Heart left ventricle (tissue), 13 donors: ENCODE measurements around the gene CDX1.

Experiments
- POLR2A ChIP-seq, 2 donors: fragments of 450-650 bp; IDR thresholded peaks; one replicate each; pipeline ENCODE4 v1.6.1; 2017; ENCODE audit warnings: antibody characterized with exemption in 2 of 2, mild to moderate bottlenecking in 2 of 2, moderate library complexity in 2 of 2
- TF ChIP-seq, protein P1 (sequence below), 12 donors: fragments of 200-600 bp; sonication (generic) in 4 of 12; IDR thresholded peaks; one replicate each; pipeline versions ENCODE4 v1.5.0 to v1.8.0; 2018 to 2022; ENCODE audit warnings: antibody characterized with exemption in 12 of 12, mild to moderate bottlenecking in 5 of 12
- donor health status: ischemic (EF 13 %, LVEDD 7.1; RV severe dilation, severe dysfunction).
- donor health status: DM: no; HTN: yes; CAD: no.
- donor health status: DM: no; HTN: no; CAD: no.
- donor health status: ischemic (EF 25% LVEDD 6.9; RV normal size, moderate dysfunction).
- donor health status: ischemic (EF 25% LVEDD 5.7; RV mildly dilated, moderate dysfunction).
- donor health status: ischemic (EF 35%, LVEDD 5.7; RV mildly dilated, moderate dysfunction).
- donor health status: nonischemic (EF 11% LVEDD 7.7; RV severe dilation, severe dysfunction).
- donor health status: DM: yes; HTN: yes; CAD: no.
- donor health status: PGD.
- donor health status: ischemic (EF 29% LVEDD 5.4; RV normal size, mild dysfunction).
- donor health status: nonischemic (EF 23%, LVEDD 6.1; RV moderate dilation, normal function).

DNA sequence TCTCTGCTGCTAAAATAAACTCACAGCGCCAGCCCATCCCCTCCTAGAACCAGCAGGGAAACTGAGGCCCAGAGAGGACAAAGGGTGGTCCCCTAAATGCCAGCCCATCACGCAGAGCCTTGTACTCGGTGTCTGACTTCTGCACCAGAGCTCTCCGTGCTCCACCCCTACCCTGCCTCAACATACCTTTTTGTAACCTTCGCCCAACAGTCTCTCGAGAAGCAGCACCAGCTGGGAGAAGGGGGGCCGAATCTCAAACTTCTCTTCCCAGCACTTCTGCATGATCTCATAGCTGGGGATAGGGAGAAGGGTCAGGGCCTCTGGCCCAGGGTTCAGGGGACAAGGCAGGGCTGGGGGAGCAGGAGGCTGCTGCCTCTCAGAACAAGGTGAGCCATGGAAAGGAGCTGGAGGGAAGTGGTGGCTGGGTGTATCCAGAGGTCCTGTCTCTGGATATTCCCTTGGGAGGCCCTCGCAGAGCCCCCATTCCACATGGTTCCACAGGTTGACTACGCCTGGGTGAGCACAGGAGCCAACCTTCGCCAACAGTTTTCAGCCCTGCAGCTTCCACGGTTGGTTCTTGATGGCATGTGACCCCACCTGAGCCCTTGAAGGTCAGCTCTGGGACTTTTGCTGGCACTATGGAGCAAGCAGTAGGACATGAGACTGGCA lies 47.9 kb upstream of the CDX1 start:
- no peak for TF ChIP-seq POLR2A (IDR thresholded peaks at IDR 0.05)
- TF ChIP-seq, protein P1, sequence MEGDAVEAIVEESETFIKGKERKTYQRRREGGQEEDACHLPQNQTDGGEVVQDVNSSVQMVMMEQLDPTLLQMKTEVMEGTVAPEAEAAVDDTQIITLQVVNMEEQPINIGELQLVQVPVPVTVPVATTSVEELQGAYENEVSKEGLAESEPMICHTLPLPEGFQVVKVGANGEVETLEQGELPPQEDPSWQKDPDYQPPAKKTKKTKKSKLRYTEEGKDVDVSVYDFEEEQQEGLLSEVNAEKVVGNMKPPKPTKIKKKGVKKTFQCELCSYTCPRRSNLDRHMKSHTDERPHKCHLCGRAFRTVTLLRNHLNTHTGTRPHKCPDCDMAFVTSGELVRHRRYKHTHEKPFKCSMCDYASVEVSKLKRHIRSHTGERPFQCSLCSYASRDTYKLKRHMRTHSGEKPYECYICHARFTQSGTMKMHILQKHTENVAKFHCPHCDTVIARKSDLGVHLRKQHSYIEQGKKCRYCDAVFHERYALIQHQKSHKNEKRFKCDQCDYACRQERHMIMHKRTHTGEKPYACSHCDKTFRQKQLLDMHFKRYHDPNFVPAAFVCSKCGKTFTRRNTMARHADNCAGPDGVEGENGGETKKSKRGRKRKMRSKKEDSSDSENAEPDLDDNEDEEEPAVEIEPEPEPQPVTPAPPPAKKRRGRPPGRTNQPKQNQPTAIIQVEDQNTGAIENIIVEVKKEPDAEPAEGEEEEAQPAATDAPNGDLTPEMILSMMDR (IDR thresholded peaks at IDR 0.05) = no peak
